ENCODE measurements around the gene SLCO1B3.

Gene SLCO1B3

DNA sequence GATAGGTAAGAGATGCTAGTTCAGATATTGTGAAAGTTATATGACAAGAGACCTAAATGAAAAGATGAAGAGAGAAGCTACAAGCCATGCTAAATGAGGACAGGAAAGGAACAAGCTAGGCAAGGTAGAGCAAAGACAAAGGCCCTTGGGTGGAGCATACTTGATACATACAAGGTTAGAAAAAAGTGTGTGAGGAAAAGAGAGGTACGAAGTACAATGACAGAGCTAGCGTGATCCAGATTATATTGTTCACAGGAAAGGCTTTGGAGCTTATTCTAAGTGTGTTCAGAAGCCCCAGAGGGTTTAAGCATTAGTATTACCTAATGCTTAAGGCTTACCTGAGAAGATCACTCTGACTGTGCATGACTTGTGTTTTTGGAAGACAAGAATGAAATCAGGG is 75.0 kb downstream of the SLCO1B3 start:
- no peak for DNase-seq

DNA sequence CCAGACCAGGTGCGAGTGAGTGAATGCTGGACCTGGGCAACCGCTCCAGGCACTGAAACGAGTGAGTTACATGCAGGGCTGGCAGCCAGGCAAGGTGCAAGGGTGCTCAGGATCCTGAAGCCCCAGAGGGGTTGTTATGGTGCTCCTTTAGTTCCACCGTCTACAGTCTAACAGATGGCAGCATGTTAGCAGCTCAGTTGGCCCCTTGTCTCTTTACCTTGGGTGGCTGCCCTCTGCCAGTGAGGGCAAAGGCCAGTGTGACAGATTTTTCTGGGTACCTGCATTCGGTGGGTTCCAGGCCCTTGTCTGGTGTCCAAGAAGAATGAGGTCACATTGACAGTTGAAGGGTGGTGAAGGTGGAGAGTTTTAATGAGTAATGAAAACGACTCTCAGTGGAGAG is 106.8 kb downstream of the SLCO1B3 start:
- no peak for DNase-seq

DNA sequence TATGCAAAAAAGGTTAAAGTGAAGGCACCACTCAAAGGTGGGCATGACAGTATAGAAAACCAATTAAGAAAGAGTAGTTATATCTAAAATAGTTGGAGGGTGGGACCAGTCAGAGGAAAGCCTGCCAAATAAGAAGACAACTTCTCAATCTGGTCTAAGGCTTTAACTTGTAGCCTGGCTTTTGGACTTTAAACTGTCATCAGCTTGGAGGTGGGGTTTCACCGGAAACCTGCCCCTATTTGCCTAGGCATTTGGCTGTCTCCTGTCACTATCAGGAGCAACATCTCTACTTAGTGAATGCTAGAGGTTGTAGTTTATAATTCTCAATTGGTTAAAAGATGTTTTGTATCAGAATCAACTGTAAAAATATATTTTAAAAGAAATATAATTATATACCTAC is 107.3 kb downstream of the SLCO1B3 start:
- no peak for DNase-seq

DNA sequence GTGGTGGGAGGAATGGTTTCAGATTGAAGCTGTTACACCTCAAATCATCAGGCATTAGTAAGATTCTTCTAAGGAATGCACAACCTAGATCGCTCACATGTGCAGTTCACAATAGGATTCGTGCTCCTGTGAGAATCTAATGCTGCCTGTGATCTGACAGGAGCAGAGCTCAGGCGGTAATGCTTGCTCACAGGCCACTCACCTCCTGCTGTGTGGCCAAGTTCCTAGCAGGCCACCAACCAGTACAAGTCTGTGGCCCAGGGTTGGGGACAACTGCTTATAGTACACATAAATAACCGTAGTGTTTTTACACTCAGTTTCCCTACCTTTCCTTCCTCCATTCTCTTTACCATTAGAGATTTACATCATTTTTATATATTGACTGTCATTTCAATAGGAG is 121.4 kb downstream of the SLCO1B3 start:
- DNase-seq: no peak

DNA sequence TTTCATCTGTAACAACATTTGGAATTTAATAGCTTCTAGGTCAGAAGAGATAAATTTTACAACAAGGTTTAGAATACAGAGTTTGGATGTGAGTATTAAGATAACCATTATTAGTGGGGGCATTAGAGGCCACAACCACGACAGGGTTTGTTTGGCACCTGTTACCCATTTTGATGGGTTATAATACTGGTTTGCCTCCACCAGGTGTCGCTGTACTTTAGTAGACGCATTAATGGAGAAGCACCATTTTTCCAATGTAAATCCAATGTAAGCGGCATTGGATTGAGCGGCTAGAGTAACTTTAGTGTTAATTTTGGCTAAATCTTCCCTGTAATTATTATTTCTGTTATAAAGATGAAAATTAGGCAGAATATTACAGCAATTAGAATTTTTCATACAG is 136.2 kb downstream of the SLCO1B3 start:
- peak; percentile 19 for DNase-seq

DNA sequence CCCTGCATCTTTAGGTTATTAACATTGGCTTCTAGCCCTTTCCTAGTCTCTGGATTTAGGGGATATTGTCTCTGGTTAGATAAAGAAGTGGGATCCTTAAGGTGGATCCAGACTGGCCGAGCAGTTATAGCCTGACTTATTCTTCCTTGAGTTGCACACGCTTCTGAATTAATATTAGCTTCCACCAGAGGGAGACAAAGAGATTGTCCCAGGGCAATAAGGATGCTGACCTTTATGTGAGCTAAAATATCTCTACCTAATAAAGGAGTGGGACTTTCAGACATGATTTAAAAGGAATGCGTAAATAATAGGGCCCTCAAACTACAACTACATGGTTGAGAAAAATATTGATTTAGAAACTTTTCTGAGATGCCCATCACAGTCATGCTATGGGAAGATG is 139.7 kb downstream of the SLCO1B3 start:
- no peak for DNase-seq

DNA sequence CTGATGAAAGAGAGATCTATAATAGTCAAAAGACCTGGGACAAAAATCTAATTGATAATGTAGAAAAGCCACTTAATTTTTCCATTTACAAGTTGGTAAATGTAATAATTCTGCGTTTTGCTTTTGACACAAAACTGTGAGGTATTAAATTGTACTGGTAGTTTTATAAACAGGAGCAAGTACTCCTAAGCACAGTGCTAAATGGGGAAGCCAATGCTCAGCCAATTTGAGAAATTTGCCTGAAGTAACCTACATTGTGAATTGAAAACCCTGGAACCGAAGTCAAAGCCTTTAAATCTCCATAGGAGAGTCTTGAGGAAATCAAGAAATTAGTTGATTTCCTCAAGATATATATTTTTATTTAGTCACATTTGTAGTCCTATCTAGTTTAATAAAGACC is 152.8 kb downstream of the SLCO1B3 start:
- no peak for DNase-seq

DNA sequence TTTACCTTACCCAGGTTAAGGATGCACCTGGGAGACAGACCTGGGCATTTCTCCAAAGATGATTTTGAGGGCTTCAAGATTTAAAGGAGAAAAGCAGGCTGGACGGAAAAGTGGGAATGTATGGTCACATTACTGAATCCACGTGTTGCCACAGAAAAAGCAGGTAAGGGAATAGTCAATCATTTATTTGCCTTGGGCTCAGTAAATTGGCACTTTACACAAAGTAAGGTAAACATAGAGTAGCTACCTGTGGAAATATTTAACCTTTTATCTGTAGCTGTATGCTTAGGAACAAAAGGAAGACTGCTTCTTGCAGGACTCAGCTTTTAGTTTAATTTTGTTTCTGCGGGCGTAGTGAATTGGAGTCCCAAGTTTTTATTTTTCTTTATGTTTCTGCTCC is 153.3 kb downstream of the SLCO1B3 start:
- DNase-seq: no peak
